A549 (cell line): ENCODE data around the gene PLAAT1. TPM values are rescaled to one million over a fixed set of nuclear protein-coding genes. Genes with fewer than 3 reads are reported as not detected.

Experiments used
- ATAC-seq, 2 experiments: fragments of 200-7000 bp in 1 of 2; fragments of >200 bp in 1 of 2; cut with Nextera tagmentation in 1 of 2; cut with Tn5 transposase in 1 of 2; 3 replicates each; pipeline versions ENCODE4 v1.8.0 to v1.9.1; 2018 to 2020; ENCODE audit warnings: mild to moderate bottlenecking in 1 of 2, moderate library complexity in 1 of 2
- CTCF ChIA-PET: fragments of 300-600 bp; sonication (Branson Sonifier 250); formaldehyde crosslinking; extraction: SDS; loops from one replicate; lab custom pipeline; 2021; ENCODE audit warnings: antibody characterized with exemption, inconsistent platforms; lab: Yijun Ruan, JAX
- POLR2A ChIA-PET: fragments of 350-600 bp; formaldehyde crosslinking; extraction: SDS; loops from one replicate; lab custom pipeline; 2021; ENCODE audit warnings: antibody characterized with exemption, inconsistent platforms; lab: Yijun Ruan, JAX
- DNase-seq, 2 experiments: peaks; one replicate each; pipeline versions ENCODE4 v3.0.0 to v3.0.0-alpha.2; 2011 to 2016; ENCODE audit warnings: low read depth in 1 of 2, low spot score in 1 of 2
- FAIRE-seq: peaks from 2 replicates; lab custom pipeline; 2011; peaks lifted over from hg19 to GRCh38; lab: Jason Lieb, UNC
- H3K27ac ChIP-seq, 2 experiments: fragments of >200 bp; sonication (Bioruptor Twin); formaldehyde crosslinking; 3 replicates each; pipeline ENCODE4 v1.5.1; 2016 to 2017
- H3K4me1 ChIP-seq: fragments of >200 bp; sonication (Bioruptor Twin); formaldehyde crosslinking; 3 replicates; pipeline ENCODE4 v1.6.1; 2016
- H3K4me2 ChIP-seq: fragments of >200 bp; sonication (Bioruptor Twin); formaldehyde crosslinking; 3 replicates; pipeline ENCODE4 v1.6.1; 2016
- H3K4me3 ChIP-seq: fragments of >200 bp; sonication (Bioruptor Twin); formaldehyde crosslinking; 3 replicates; pipeline ENCODE4 v1.5.1; 2016
- H3K9me3 ChIP-seq: fragments of >200 bp; sonication (Bioruptor Twin); formaldehyde crosslinking; 3 replicates; pipeline ENCODE4 v1.6.1; 2016
- BCL3 ChIP-seq: fragments of >200 bp; sonication (Bioruptor Twin); formaldehyde crosslinking; IDR thresholded peaks from 3 replicates; pipeline ENCODE4 v1.6.1; 2016
- BHLHE40 ChIP-seq: IDR thresholded peaks from 2 replicates; pipeline ENCODE4 v1.6.1; 2012; ENCODE audit warnings: low read depth, low read length, inconsistent platforms
- CBX2 ChIP-seq: fragments of 200-600 bp; sonication (generic); IDR thresholded peaks from 2 replicates; pipeline ENCODE4 v1.6.1; 2016; ENCODE audit warnings: low read depth, mild to moderate bottlenecking, borderline replicate concordance
- CEBPB ChIP-seq, 2 experiments: fragments of >200 bp in 1 of 2; sonication (Bioruptor Twin) in 1 of 2; formaldehyde crosslinking in 1 of 2; IDR thresholded peaks; 2 replicates each; pipeline ENCODE4 v1.6.1; 2012 to 2016
- EHMT2 ChIP-seq: fragments of 200-600 bp; sonication (generic); IDR thresholded peaks from 2 replicates; pipeline ENCODE4 v1.6.1; 2016; ENCODE audit warnings: antibody characterized with exemption, low read depth, mild to moderate bottlenecking, moderate library complexity
- ELK1 ChIP-seq: fragments of 150-350 bp; IDR thresholded peaks from 2 replicates; pipeline ENCODE4 v1.6.1; 2014; ENCODE audit warnings: low read depth, mild to moderate bottlenecking, low read length
- FOSB ChIP-seq: fragments of 250-450 bp; sonication (Bioruptor Pico); IDR thresholded peaks from 2 replicates; pipeline ENCODE4 v1.5.0; 2020; ENCODE audit warnings: mild to moderate bottlenecking, moderate library complexity
- FOSL2 ChIP-seq, 2 experiments: fragments of 450-650 bp in 1 of 2; fragments of >200 bp in 1 of 2; sonication (Bioruptor Twin) in 1 of 2; formaldehyde crosslinking; IDR thresholded peaks; 2 replicates each; pipeline versions ENCODE4 v1.5.0 to v1.6.1; 2016 to 2020; ENCODE audit warnings: mild to moderate bottlenecking in 1 of 2, moderate library complexity in 1 of 2
- HES2 ChIP-seq: fragments of >200 bp; sonication (Bioruptor Twin); formaldehyde crosslinking; IDR thresholded peaks from 2 replicates; pipeline ENCODE4 v1.6.1; 2016
- HEYL ChIP-seq: fragments of 250-450 bp; sonication (Bioruptor Pico); IDR thresholded peaks from 2 replicates; pipeline ENCODE4 v1.8.0; 2021; ENCODE audit warnings: mild to moderate bottlenecking, moderate library complexity
- HOXB13 ChIP-seq: fragments of 250-450 bp; sonication (Bioruptor Pico); IDR thresholded peaks from 2 replicates; pipeline ENCODE4 v1.5.0; 2020; ENCODE audit warnings: low read depth, mild to moderate bottlenecking, moderate library complexity
- JUN ChIP-seq, 2 experiments: fragments of >200 bp; sonication (Bioruptor Twin); formaldehyde crosslinking; IDR thresholded peaks; 2 replicates in 1 of 2; 3 replicates in 1 of 2; pipeline ENCODE4 v1.6.1; 2016 to 2017
- MAFK ChIP-seq: fragments of 450-650 bp; IDR thresholded peaks from 2 replicates; pipeline ENCODE4 v1.6.1; 2014; ENCODE audit not compliant: partially characterized antibody
- MAX ChIP-seq: IDR thresholded peaks from 2 replicates; pipeline ENCODE4 v1.6.1; 2012
- POLR2AphosphoS2 ChIP-seq: conservative IDR thresholded peaks from 2 replicates; pipeline ENCODE4 v1.6.1; 2012; ENCODE audit warnings: low read length, improper control_type of control experiment, inconsistent platforms
- RAD21 ChIP-seq, 2 experiments: fragments of >200 bp in 1 of 2; sonication (Bioruptor Twin) in 1 of 2; formaldehyde crosslinking in 1 of 2; IDR thresholded peaks in 1 of 2; conservative IDR thresholded peaks in 1 of 2; 2 replicates in 1 of 2; 3 replicates in 1 of 2; pipeline ENCODE4 v1.6.1; 2012 to 2018; ENCODE audit warnings: inconsistent platforms in 1 of 2
- RFX5 ChIP-seq: fragments of 450-650 bp; IDR thresholded peaks from 2 replicates; pipeline ENCODE4 v1.7.1; 2014; ENCODE audit warnings: antibody characterized with exemption, mild to moderate bottlenecking, moderate library complexity
- RNF2 ChIP-seq: fragments of 200-600 bp; sonication (generic); IDR thresholded peaks from 2 replicates; pipeline ENCODE4 v1.6.1; 2016; ENCODE audit warnings: low read depth, mild to moderate bottlenecking, antibody characterized with exemption, moderate library complexity, borderline replicate concordance
- TP53 ChIP-seq: fragments of 250-450 bp; sonication (Bioruptor Pico); IDR thresholded peaks from 2 replicates; pipeline ENCODE4 v1.5.0; 2021; ENCODE audit warnings: mild to moderate bottlenecking, moderate library complexity
- ZC3H11A ChIP-seq: fragments of 450-650 bp; IDR thresholded peaks from 2 replicates; pipeline ENCODE4 v1.6.1; 2014; ENCODE audit warnings: antibody characterized with exemption, mild to moderate bottlenecking
- WGBS: methylation state at CpG from one replicate; pipeline ENCODE4 v1.1.6; 2017; ENCODE audit errors: missing lambda C conversion rate; 5-methylcytosine and 5-hydroxymethylcytosine counted together
- polyA plus RNA-seq, 4 experiments: library from polyadenylated mRNA; depleted of rRNA in 3 of 4; stranded (reverse); fragments of >200 nt; fragmentation: RNase III in 1 of 4; extraction: RNeasy Plus Mini Kit Qiagen cat#74134 plus additional on column Dnase treatment in 1 of 4; gene quantifications; 2 replicates in 3 of 4; 3 replicates in 1 of 4; pipeline ENCODE4 v1.2.3, GENCODE V29; 2011 to 2017

PLAAT1 gene
- polyA plus RNA-seq, 2 of the 4 experiments (the other 2 are of a cell fraction), result 0.12 TPM; not detected in 1

GRCh38 chr3:193240436-193240849 lies 579 bp upstream of the PLAAT1 start:
- peak; percentile 51 to 54 for ATAC-seq
- no peaks in the 10 kb centered on the region for H3K9me3 ChIP-seq
- TF ChIP-seq CEBPB (IDR thresholded peaks at IDR 0.05) (no peak), BHLHE40 (no peak), EHMT2 (no peak), BCL3 (no peak), TP53 (CRISPR knock-in tag) (no peak), RAD21 (conservative IDR thresholded peaks at IDR 0.05 in 1 of 2, IDR thresholded peaks at IDR 0.05 in 1 of 2) (no peak), CBX2 (no peak), ZC3H11A (no peak)
- 5% methylated on average over 3 of the region's 9 CpGs for WGBS
- H3K4me3 ChIP-seq, result peak overlapping the region; percentile 59
- ChIA-PET CTCF (no interaction called here), POLR2A (no interaction called here)
- FAIRE-seq, result no peak
- H3K4me1 ChIP-seq, result no peaks in the 10 kb centered on the region
- peak in 1 of 2 experiments; percentile 3 for DNase-seq
- peak overlapping the region; percentile 45 to 75; a peak in 5 of 6 replicates for H3K27ac ChIP-seq
- peak overlapping the region; percentile 98 for H3K4me2 ChIP-seq

- Histone ChIP-seq H3K4me3 (peak overlapping the region; percentile 59), H3K4me1 (no peaks in the 10 kb centered on the region), H3K27ac (no peak overlapping the region), H3K4me2 (peak overlapping the region; percentile 98), H3K9me3 (no peaks in the 10 kb centered on the region)
- ChIA-PET CTCF (no interaction called here), POLR2A (no interaction called here)
- TF ChIP-seq ELK1 (no peak), MAX (no peak), JUN (IDR thresholded peaks at IDR 0.05) (no peak), FOSB (CRISPR knock-in tag) (no peak)
- DNase-seq (no peak), ATAC-seq (no peak), FAIRE-seq (no peak)
- WGBS, result 90% methylated on average over 11 of the region's 11 CpGs
Observed at GRCh38 chr3:193241716-193242115, 694 bp downstream of the PLAAT1 start.

GRCh38 chr3:193243571-193243970 lies 2.5 kb downstream of the PLAAT1 start:
- TF ChIP-seq POLR2AphosphoS2, result no peak
- TF ChIP-seq MAFK, result no peak
- no peak for TF ChIP-seq CEBPB (IDR thresholded peaks at IDR 0.05)
- TF ChIP-seq HEYL (CRISPR knock-in tag), result no peak
- no peak for TF ChIP-seq ELK1
- WGBS, result 31% methylated on average over 3 of the region's 3 CpGs
- no peak for ATAC-seq
- Histone ChIP-seq H3K4me2 (no peak overlapping the region), H3K4me3 (no peak overlapping the region), H3K27ac (no peak overlapping the region), H3K9me3 (peaks cover 4% of the 10 kb centered on the region; the same call in 1 of the 3 replicates), H3K4me1 (no peaks in the 10 kb centered on the region)
- FAIRE-seq, result no peak
- CTCF ChIA-PET, result no interaction called here
- POLR2A ChIA-PET, result no interaction called here
- DNase-seq, result no peak

- ChIA-PET POLR2A (no interaction called here), CTCF (no interaction called here)
- Histone ChIP-seq H3K9me3 (peaks cover 4% of the 10 kb centered on the region; the same call in 1 of the 3 replicates), H3K27ac (no peak overlapping the region), H3K4me2 (no peak overlapping the region), H3K4me3 (no peak overlapping the region), H3K4me1 (no peaks in the 10 kb centered on the region)
- no peak for ATAC-seq
- WGBS, result 45% methylated on average over 2 of the region's 2 CpGs
- FAIRE-seq, result no peak
- DNase-seq, result no peak
- TF ChIP-seq RFX5, result no peak
- TF ChIP-seq FOSL2 (IDR thresholded peaks at IDR 0.05), result no peak
- TF ChIP-seq FOSL2 (CRISPR knock-in tag; IDR thresholded peaks at IDR 0.05), result no peak
- no peak for TF ChIP-seq HOXB13 (CRISPR knock-in tag)
- TF ChIP-seq BHLHE40, result no peak
- no peak for TF ChIP-seq RNF2
- TF ChIP-seq HES2, result no peak
Observed at GRCh38 chr3:193248848-193249468, 7.9 kb downstream of the PLAAT1 start.
